ENCODE results near the gene PDE11A. TPM values are rescaled to one million over a fixed set of nuclear protein-coding genes. Genes with fewer than 3 reads are reported as not detected.

PDE11A gene
- total and polyA plus RNA-seq, 2 of the 13 experiments (the other 11 are each of a cell fraction or from before 2014, with no cell fraction given), result 1.2 to 1.7 TPM

GRCh38 chr2:177604271-177605065, 468.1 kb downstream of the PDE11A start (continued):
- TF ChIP-seq ZNF362 (CRISPR knock-in tag; IDR thresholded peaks at IDR 0.05; ENCODE audit: borderline replicate concordance) (no peak), ZNF530 (CRISPR knock-in tag; IDR thresholded peaks at IDR 0.05; ENCODE audit: low read depth) (no peak), MXD3 (CRISPR knock-in tag; IDR thresholded peaks at IDR 0.05) (no peak), ARHGAP35 (CRISPR knock-in tag; IDR thresholded peaks at IDR 0.05; ENCODE audit: borderline replicate concordance) (no peak), ARID5B (CRISPR knock-in tag; IDR thresholded peaks at IDR 0.05) (peak; percentile 79), ZSCAN9 (CRISPR knock-in tag; IDR thresholded peaks at IDR 0.05; ENCODE audit: borderline replicate concordance) (peak; percentile 86), NFYB (CRISPR knock-in tag; IDR thresholded peaks at IDR 0.05) (no peak), ETV5 (CRISPR knock-in tag; IDR thresholded peaks at IDR 0.05; ENCODE audit: borderline replicate concordance) (peak; percentile 57; the same call in 1 of the 2 replicates), SRSF9 (IDR thresholded peaks at IDR 0.05; ENCODE audit: borderline replicate concordance, insufficient read depth, low read depth, low read length, poor library complexity, severe bottlenecking) (no peak), ZNF674 (CRISPR knock-in tag; IDR thresholded peaks at IDR 0.05; ENCODE audit: low read depth) (no peak), ERF (CRISPR knock-in tag; IDR thresholded peaks at IDR 0.05) (peak; percentile 84; the same call in 1 of the 2 replicates), NR3C1 (CRISPR knock-in tag; IDR thresholded peaks at IDR 0.05) (no peak), IKZF5 (CRISPR knock-in tag; IDR thresholded peaks at IDR 0.05) (no peak), TSC22D2 (CRISPR knock-in tag; IDR thresholded peaks at IDR 0.05; ENCODE audit: borderline replicate concordance) (no peak; the same call in 1 of the 2 replicates), SSRP1 (CRISPR knock-in tag; IDR thresholded peaks at IDR 0.05) (peak; percentile 96), ZBTB4 (CRISPR knock-in tag; IDR thresholded peaks at IDR 0.05; ENCODE audit: borderline replicate concordance) (no peak), IRF2 (CRISPR knock-in tag; IDR thresholded peaks at IDR 0.05) (0 out of 2 replicates have a peak, but pooled peaks have one; percentile 19)
